ENCODE data around the gene PDE5A. TPM values are rescaled to one million over a fixed set of nuclear protein-coding genes. Genes with fewer than 3 reads are reported as not detected.

The PDE5A gene
- total RNA-seq, 4 donors from 2014 or later: 154 to 208 (median 199) TPM

GRCh38 chr4:119629142-119629471 lies 503 bp upstream of the PDE5A start:
- TF ChIP-seq, protein P1, sequence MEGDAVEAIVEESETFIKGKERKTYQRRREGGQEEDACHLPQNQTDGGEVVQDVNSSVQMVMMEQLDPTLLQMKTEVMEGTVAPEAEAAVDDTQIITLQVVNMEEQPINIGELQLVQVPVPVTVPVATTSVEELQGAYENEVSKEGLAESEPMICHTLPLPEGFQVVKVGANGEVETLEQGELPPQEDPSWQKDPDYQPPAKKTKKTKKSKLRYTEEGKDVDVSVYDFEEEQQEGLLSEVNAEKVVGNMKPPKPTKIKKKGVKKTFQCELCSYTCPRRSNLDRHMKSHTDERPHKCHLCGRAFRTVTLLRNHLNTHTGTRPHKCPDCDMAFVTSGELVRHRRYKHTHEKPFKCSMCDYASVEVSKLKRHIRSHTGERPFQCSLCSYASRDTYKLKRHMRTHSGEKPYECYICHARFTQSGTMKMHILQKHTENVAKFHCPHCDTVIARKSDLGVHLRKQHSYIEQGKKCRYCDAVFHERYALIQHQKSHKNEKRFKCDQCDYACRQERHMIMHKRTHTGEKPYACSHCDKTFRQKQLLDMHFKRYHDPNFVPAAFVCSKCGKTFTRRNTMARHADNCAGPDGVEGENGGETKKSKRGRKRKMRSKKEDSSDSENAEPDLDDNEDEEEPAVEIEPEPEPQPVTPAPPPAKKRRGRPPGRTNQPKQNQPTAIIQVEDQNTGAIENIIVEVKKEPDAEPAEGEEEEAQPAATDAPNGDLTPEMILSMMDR (IDR thresholded peaks at IDR 0.05): no peak
- TF ChIP-seq EP300 (IDR thresholded peaks at IDR 0.05) (no peak), POLR2A (IDR thresholded peaks at IDR 0.05; ENCODE audit: low read depth) (no peak), POLR2AphosphoS5 (IDR thresholded peaks at IDR 0.05) (no peak)
- Histone ChIP-seq H3K9me3 (no peaks in the 10 kb centered on the region), H3K4me3 (peak overlapping the region; percentile 70 to 94 (median 92)), H3K27me3 (no peaks in the 10 kb centered on the region), H3K36me3 (no peaks in the 10 kb centered on the region), H3K4me1 (peaks cover 8 to 26% (median 21%) of the 10 kb centered on the region in 4 donors), H3K27ac (replicated peaks in 1 of 4) (peak overlapping the region; percentile 90 to 97 (median 94))
- no peak for DNase-seq (ENCODE audit: extremely low spot score)
- intact Hi-C loops (cut with DNase I): loop anchor here (2.0 to 5.0 kb wide), 2 partner anchors 33 to 422 kb away; no protein-coding TSS in a partner anchor
- 1% methylated on average over 12 of the region's 12 CpGs for WGBS

DNA sequence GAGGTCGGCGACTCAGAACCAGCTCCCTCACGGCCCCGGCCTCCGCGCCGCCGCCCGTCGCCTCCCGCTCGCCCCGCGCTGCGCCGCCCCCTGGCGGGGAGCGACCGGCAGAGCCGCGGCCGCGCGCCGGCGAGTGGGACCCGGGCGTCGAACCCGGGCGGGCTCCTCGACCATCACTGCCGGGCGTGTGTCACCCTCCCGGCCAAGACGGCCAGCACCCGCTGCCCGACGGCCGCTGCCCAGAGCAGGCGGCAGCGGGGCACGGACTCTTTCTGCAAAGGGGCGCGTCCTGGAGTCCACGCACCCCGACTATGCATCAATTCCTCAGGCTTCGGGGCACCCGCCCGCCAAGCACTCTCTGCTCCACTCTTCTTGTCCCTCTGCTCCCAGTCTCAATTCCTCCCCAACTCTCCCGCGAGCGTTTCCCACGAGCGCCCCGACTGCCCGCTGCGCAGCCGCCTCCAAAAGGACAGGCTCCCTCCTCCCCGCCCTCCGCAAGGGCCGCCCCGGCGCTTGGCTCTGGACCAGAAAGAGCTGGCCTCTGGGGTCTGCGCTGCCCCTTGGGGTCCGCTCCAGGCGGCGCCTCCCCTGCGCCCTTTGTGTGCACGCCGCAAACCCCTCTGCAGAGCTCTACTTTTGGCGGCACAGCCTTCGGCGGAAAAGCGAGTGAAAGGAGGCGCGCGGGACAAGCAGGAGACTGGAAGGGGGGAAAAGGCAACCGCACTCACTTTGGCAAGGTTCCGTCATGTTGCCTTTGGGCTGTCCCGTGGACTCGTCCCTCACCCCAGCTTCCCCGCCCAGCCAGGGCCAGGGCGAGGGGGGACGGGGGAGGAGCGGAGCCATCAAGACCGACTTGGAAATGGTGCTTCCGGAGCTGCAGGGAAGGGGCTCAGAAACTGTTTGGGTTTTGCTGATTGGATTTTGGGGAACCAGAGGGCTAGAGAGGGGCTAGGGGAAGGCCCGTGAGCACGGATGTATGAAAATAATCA lies 1.0 kb downstream of the PDE5A start:
- intact Hi-C loops (cut with DNase I): loop anchor here (1.0 to 5.0 kb wide), 3 partner anchors 35 to 423 kb away; no protein-coding TSS in a partner anchor
- Histone ChIP-seq H3K27ac (replicated peaks in 1 of 4) (peak overlapping the region; percentile 90 to 97 (median 94)), H3K4me1 (peaks cover 14 to 34% (median 31%) of the 10 kb centered on the region in 4 donors), H3K9me3 (no peaks in the 10 kb centered on the region), H3K27me3 (no peaks in the 10 kb centered on the region), H3K36me3 (no peaks in the 10 kb centered on the region), H3K4me3 (peak overlapping the region; percentile 70 to 94 (median 92))
- TF ChIP-seq, protein P1 (IDR thresholded peaks at IDR 0.05): peak; percentile 58 to 84 (median 75)
- TF ChIP-seq POLR2AphosphoS5 (IDR thresholded peaks at IDR 0.05) (peak; percentile 65 to 66), EP300 (IDR thresholded peaks at IDR 0.05) (no peak)
- WGBS: 3% methylated on average over 13 of the region's 90 CpGs
- peak; percentile 93 for DNase-seq (ENCODE audit: extremely low spot score)

DNA sequence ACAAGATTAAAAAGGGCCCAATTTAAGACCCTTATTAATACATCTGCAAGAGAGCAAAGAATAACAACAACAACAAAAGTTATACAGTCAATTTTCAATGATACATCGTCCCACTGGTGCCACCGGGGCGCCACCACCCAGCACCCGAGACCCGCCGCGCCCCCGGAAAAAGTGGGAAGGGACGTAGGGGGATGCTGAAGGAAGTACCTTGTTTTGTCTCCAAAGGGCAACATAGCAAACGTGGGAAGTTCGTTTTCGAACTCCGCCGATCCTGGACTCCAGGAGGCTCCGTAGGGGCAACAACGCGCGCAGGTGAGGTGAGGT lies 1.7 kb downstream of the PDE5A start:
- intact Hi-C loops (cut with DNase I): loop anchor here (1.0 to 5.0 kb wide), 2 partner anchors 35 to 68 kb away; no protein-coding TSS in a partner anchor
- H3K27me3 ChIP-seq: no peaks in the 10 kb centered on the region
- TF ChIP-seq, protein P1 (IDR thresholded peaks at IDR 0.05): no peak
- TF ChIP-seq EP300 (IDR thresholded peaks at IDR 0.05): no peak
- TF ChIP-seq POLR2A (IDR thresholded peaks at IDR 0.05; ENCODE audit: low read depth): no peak
- no peak for TF ChIP-seq POLR2AphosphoS5 (IDR thresholded peaks at IDR 0.05)
- peak overlapping the region; percentile 70 to 94 (median 92) for H3K4me3 ChIP-seq
- H3K4me1 ChIP-seq: peaks cover 14 to 40% (median 32%) of the 10 kb centered on the region in 4 donors
- 0% methylated on average over 10 of the region's 18 CpGs for WGBS
- no peaks in the 10 kb centered on the region for H3K36me3 ChIP-seq
- no peak for DNase-seq (ENCODE audit: extremely low spot score)
- peak overlapping the region; percentile 90 to 97 (median 94) for H3K27ac ChIP-seq (replicated peaks in 1 of 4)
- no peaks in the 10 kb centered on the region for H3K9me3 ChIP-seq

DNA sequence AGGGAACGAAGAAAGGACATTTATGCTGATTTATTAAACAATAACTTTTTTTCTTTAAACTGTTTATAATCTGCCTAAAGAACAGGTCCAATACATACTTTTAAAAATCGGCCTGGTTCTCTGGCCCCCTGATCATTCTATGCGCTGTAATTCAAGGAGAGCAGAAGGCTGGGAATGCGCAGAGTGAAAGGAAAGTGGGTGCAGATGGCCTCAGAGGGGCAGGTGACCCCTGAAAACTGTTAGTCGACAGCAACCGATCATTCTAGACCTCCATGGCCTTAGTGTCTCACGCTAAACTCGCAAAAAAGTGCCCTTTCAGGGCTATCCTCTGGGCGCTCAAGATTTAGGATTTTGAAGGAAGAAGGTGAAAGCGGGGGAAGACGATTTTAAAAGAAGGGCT lies 2.2 kb downstream of the PDE5A start:
- H3K36me3 ChIP-seq: no peaks in the 10 kb centered on the region
- peaks cover 14 to 43% (median 36%) of the 10 kb centered on the region in 4 donors for H3K4me1 ChIP-seq
- peak overlapping the region; percentile 90 to 97 (median 94) for H3K27ac ChIP-seq (replicated peaks in 1 of 4)
- no peaks in the 10 kb centered on the region for H3K27me3 ChIP-seq
- no peak for DNase-seq (ENCODE audit: extremely low spot score)
- 24% methylated on average over 11 of the region's 11 CpGs for WGBS
- intact Hi-C loops (cut with DNase I): loop anchor here (5.0 kb wide), 1 partner anchor 36 kb away; no protein-coding TSS in a partner anchor
- TF ChIP-seq POLR2AphosphoS5 (IDR thresholded peaks at IDR 0.05): peak in 1 of 2 donors; percentile 10
- TF ChIP-seq, protein P1 (IDR thresholded peaks at IDR 0.05): no peak
- no peaks in the 10 kb centered on the region for H3K9me3 ChIP-seq
- H3K4me3 ChIP-seq: peak overlapping the region; percentile 70 to 94 (median 92)
